A673 (cell line): ENCODE measurements around the gene CPZ. TPM values are rescaled to one million over a fixed set of nuclear protein-coding genes. Genes with fewer than 3 reads are reported as not detected.

ENCODE experiments used
- BruUV-seq: library from RNA; stranded (reverse); fragments of 400-500 nt; replicated peaks from 2 replicates; lab custom pipeline; 2021; lab: Mats Ljungman, UMichigan
- CTCF ChIA-PET: fragments of 300-600 bp; sonication (Branson Sonifier 250); formaldehyde crosslinking; loops from one replicate; lab custom pipeline; 2022; ENCODE audit warnings: antibody characterized with exemption; lab: Charles Lee
- POLR2A ChIA-PET: fragments of 300-600 bp; sonication (Branson Sonifier 250); formaldehyde crosslinking; loops from one replicate; lab custom pipeline; 2022; ENCODE audit warnings: antibody characterized with exemption; ENCODE audit not compliant: low non-redundant PET; lab: Charles Lee
- DNase-seq: peaks from one replicate; pipeline ENCODE4 v3.0.0-alpha.2; 2015; ENCODE audit warnings: low spot score
- H3K27ac ChIP-seq: fragments of 200-600 bp; sonication (generic); 2 replicates; pipeline ENCODE4 v1.5.1; 2016; ENCODE audit warnings: mixed run types, low read depth, mild to moderate bottlenecking, mixed read lengths, antibody characterized with exemption, low read length; ENCODE audit not compliant: poor library complexity, severe bottlenecking
- H3K27me3 ChIP-seq: fragments of 200-600 bp; sonication (generic); replicated peaks from 2 replicates; pipeline ENCODE4 v1.6.1; 2017; ENCODE audit warnings: mixed run types, low read depth, mild to moderate bottlenecking, mixed read lengths, antibody characterized with exemption, low read length; ENCODE audit not compliant: insufficient read depth, poor library complexity
- H3K36me3 ChIP-seq: fragments of 200-600 bp; sonication (generic); 2 replicates; pipeline ENCODE4 v1.6.1; 2016; ENCODE audit warnings: mixed run types, mild to moderate bottlenecking, mixed read lengths, antibody characterized with exemption, low read length; ENCODE audit not compliant: insufficient read depth, poor library complexity, severe bottlenecking
- H3K4me1 ChIP-seq: fragments of 200-600 bp; sonication (generic); 2 replicates; pipeline ENCODE4 v1.6.1; 2017; ENCODE audit warnings: mixed run types, mild to moderate bottlenecking, mixed read lengths, antibody characterized with exemption, low read length; ENCODE audit not compliant: insufficient read depth, poor library complexity, severe bottlenecking
- H3K4me3 ChIP-seq: fragments of 200-600 bp; sonication (generic); 2 replicates; pipeline ENCODE4 v1.5.1; 2016; ENCODE audit warnings: low read depth, mixed run types, mild to moderate bottlenecking, mixed read lengths, low read length; ENCODE audit not compliant: poor library complexity, severe bottlenecking
- H3K9me3 ChIP-seq: fragments of 200-600 bp; sonication (generic); 2 replicates; pipeline ENCODE4 v1.6.1; 2016; ENCODE audit warnings: mixed run types, low read depth, mild to moderate bottlenecking, mixed read lengths, antibody characterized with exemption, low read length; ENCODE audit not compliant: poor library complexity, severe bottlenecking
- CTCF ChIP-seq: fragments of 300-800, 200-600 bp; sonication (generic); conservative IDR thresholded peaks from 2 replicates; pipeline ENCODE4 v1.5.1; 2017; ENCODE audit warnings: low read depth, mild to moderate bottlenecking, antibody characterized with exemption, low read length, moderate library complexity, mixed read lengths
- EZH2 ChIP-seq: fragments of 200-600 bp; sonication (generic); IDR thresholded peaks from 2 replicates; pipeline ENCODE4 v1.6.1; 2017; ENCODE audit warnings: borderline replicate concordance, low read depth, mild to moderate bottlenecking, mixed read lengths, antibody characterized with exemption, low read length; ENCODE audit not compliant: poor library complexity, severe bottlenecking
- intact Hi-C: fragments of 100-400 bp; cut with micrococcal nuclease; formaldehyde crosslinking; loops from one replicate; pipeline ENCODE4 v1.10.0; 2022; ENCODE audit not compliant: unreplicated experiment
- total RNA-seq: library from RNA; stranded (reverse); gene quantifications from 2 replicates; pipeline ENCODE4 v1.2.3, GENCODE V29; 2021

CPZ gene
- total RNA-seq, 1 experiment from 2014 or later: 0.34 TPM

GRCh38 chr4:8639021-8639420 lies 46.5 kb downstream of the CPZ start:
- Histone ChIP-seq H3K27ac (no peak overlapping the region), H3K36me3 (no peaks in the 10 kb centered on the region), H3K9me3 (no peaks in the 10 kb centered on the region), H3K4me3 (no peak overlapping the region), H3K27me3 (peaks cover 11% of the 10 kb centered on the region), H3K4me1 (no peaks in the 10 kb centered on the region)
- POLR2A ChIA-PET: no interaction called here
- TF ChIP-seq CTCF (no peak), EZH2 (no peak)
- no peak for DNase-seq
- intact Hi-C loops: no loop called here
- no TSS peak for BruUV-seq
- CTCF ChIA-PET: no interaction called here

GRCh38 chr4:8639777-8640720 lies 47.5 kb downstream of the CPZ start:
- no TSS peak for BruUV-seq
- ChIA-PET CTCF (no interaction called here), POLR2A (no interaction called here)
- TF ChIP-seq EZH2: no peak
- TF ChIP-seq CTCF: no peak
- Histone ChIP-seq H3K9me3 (no peaks in the 10 kb centered on the region), H3K4me1 (no peaks in the 10 kb centered on the region), H3K27me3 (peaks cover 11% of the 10 kb centered on the region), H3K27ac (no peak overlapping the region), H3K36me3 (no peaks in the 10 kb centered on the region), H3K4me3 (no peak overlapping the region)
- intact Hi-C loops: no loop called here
- DNase-seq: no peak

- no TSS peak for BruUV-seq
- no peaks in the 10 kb centered on the region for H3K36me3 ChIP-seq
- POLR2A ChIA-PET: no interaction called here
- TF ChIP-seq CTCF (no peak), EZH2 (no peak)
- no peak for DNase-seq
- intact Hi-C loops: no loop called here
- CTCF ChIA-PET: no interaction called here
- H3K4me3 ChIP-seq: no peak overlapping the region
- no peaks in the 10 kb centered on the region for H3K4me1 ChIP-seq
- no peaks in the 10 kb centered on the region for H3K9me3 ChIP-seq
- H3K27me3 ChIP-seq: peaks cover 11% of the 10 kb centered on the region
- no peak overlapping the region for H3K27ac ChIP-seq
Measured at GRCh38 chr4:8640816-8641215, 48.3 kb downstream of the CPZ start.
